Ishikawa (cell line): Measurements from ENCODE around the gene TTC17.

Experiments
- CREB1 ChIP-seq: IDR thresholded peaks from 2 replicates; pipeline ENCODE4 v1.6.1; 2012; ENCODE audit warnings: low read depth
- EGR1 ChIP-seq: IDR thresholded peaks from 2 replicates; pipeline ENCODE4 v1.6.1; 2012
- EP300 ChIP-seq: IDR thresholded peaks from 2 replicates; pipeline ENCODE4 v1.6.1; 2012; ENCODE audit warnings: borderline replicate concordance
- FOXM1 ChIP-seq: IDR thresholded peaks from 2 replicates; pipeline ENCODE4 v1.6.1; 2012; ENCODE audit warnings: low read depth, borderline replicate concordance
- RAD21 ChIP-seq: IDR thresholded peaks from 2 replicates; pipeline ENCODE4 v1.6.1; 2012; ENCODE audit warnings: low read depth
- TAF1 ChIP-seq: IDR thresholded peaks from 2 replicates; pipeline ENCODE4 v1.6.1; 2012; ENCODE audit warnings: low read depth, mild to moderate bottlenecking
- TEAD4 ChIP-seq: IDR thresholded peaks from 2 replicates; pipeline ENCODE4 v1.6.1; 2012
- YY1 ChIP-seq: IDR thresholded peaks from 2 replicates; pipeline ENCODE4 v1.6.1; 2012; ENCODE audit warnings: low read depth
- ZBTB7A ChIP-seq: IDR thresholded peaks from 2 replicates; pipeline ENCODE4 v1.6.1; 2012; ENCODE audit warnings: low read depth
- TF ChIP-seq, protein P1 (sequence below): IDR thresholded peaks from 2 replicates; pipeline ENCODE4 v1.6.1; 2012
- TF ChIP-seq, protein P2 (sequence below): IDR thresholded peaks from 2 replicates; pipeline ENCODE4 v1.6.1; 2012; ENCODE audit warnings: low read depth, mild to moderate bottlenecking
- TF ChIP-seq, protein P3 (sequence below): IDR thresholded peaks from 2 replicates; pipeline ENCODE4 v1.6.1; 2012

DNA sequence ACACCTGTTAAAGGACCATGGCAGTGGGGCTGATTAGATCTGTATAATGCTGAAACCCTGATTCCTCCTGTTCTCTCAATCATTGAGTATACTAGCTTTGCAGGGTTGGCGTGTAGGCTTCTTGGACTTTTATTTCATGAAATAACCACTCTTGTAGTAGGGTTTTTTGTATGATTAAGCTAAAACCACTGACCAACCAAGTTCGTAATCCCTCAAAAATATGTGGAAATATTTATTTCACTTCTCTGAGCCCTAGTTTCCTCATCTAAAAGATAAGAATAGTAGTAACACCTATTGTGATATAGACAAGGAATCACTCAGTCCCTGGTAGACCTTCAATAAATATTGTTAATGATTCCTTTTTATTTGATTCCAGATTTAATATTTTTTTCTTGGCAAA lies 42.8 kb upstream of the TTC17 start:
- TF ChIP-seq EGR1 (no peak), TAF1 (no peak), TEAD4 (no peak), YY1 (no peak), ZBTB7A (no peak), FOXM1 (no peak), CREB1 (no peak), EP300 (no peak), RAD21 (no peak)
- TF ChIP-seq, protein P1, sequence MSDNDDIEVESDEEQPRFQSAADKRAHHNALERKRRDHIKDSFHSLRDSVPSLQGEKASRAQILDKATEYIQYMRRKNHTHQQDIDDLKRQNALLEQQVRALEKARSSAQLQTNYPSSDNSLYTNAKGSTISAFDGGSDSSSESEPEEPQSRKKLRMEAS = no peak
- TF ChIP-seq, protein P2, sequence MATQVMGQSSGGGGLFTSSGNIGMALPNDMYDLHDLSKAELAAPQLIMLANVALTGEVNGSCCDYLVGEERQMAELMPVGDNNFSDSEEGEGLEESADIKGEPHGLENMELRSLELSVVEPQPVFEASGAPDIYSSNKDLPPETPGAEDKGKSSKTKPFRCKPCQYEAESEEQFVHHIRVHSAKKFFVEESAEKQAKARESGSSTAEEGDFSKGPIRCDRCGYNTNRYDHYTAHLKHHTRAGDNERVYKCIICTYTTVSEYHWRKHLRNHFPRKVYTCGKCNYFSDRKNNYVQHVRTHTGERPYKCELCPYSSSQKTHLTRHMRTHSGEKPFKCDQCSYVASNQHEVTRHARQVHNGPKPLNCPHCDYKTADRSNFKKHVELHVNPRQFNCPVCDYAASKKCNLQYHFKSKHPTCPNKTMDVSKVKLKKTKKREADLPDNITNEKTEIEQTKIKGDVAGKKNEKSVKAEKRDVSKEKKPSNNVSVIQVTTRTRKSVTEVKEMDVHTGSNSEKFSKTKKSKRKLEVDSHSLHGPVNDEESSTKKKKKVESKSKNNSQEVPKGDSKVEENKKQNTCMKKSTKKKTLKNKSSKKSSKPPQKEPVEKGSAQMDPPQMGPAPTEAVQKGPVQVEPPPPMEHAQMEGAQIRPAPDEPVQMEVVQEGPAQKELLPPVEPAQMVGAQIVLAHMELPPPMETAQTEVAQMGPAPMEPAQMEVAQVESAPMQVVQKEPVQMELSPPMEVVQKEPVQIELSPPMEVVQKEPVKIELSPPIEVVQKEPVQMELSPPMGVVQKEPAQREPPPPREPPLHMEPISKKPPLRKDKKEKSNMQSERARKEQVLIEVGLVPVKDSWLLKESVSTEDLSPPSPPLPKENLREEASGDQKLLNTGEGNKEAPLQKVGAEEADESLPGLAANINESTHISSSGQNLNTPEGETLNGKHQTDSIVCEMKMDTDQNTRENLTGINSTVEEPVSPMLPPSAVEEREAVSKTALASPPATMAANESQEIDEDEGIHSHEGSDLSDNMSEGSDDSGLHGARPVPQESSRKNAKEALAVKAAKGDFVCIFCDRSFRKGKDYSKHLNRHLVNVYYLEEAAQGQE = no peak
- TF ChIP-seq, protein P3, sequence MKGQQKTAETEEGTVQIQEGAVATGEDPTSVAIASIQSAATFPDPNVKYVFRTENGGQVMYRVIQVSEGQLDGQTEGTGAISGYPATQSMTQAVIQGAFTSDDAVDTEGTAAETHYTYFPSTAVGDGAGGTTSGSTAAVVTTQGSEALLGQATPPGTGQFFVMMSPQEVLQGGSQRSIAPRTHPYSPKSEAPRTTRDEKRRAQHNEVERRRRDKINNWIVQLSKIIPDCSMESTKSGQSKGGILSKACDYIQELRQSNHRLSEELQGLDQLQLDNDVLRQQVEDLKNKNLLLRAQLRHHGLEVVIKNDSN = no peak
